ENCODE results near the gene TSPAN14.

TSPAN14 gene

DNA sequence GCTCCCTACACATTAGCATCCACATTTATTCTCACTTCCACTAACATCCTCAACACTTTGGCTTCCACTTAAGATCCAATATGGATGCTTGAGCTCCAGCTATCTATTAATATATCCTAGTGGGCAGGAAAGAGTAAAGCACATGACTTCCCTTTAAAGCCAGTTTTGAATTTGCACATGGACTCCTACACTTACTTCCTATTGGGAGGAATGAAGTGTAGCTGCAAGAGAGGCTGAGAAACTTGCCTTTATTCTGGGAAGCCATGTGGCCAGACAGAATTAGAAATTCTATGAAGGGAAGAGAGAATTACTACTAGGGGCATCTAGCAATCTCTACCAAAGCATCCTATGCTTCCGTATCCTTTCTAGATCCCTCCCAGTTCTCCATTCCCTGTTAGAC is 3.0 kb upstream of the TSPAN14 start:
- Histone ChIP-seq H3K36me3 (ENCODE audit: insufficient read depth, low read length) (no peaks in the 10 kb centered on the region; the same call in 1 of the 2 replicates), H3K9ac (ENCODE audit: low read length) (no peak overlapping the region), H3K9me2 (ENCODE audit: low read depth, low read length) (no peaks in the 10 kb centered on the region), H3K79me2 (ENCODE audit: insufficient read depth, low read length) (peaks cover 9% of the 10 kb centered on the region), H2AFZ (ENCODE audit: low read length) (no peak overlapping the region), H3K4me2 (ENCODE audit: low read length) (no peak overlapping the region), H4K20me1 (ENCODE audit: insufficient read depth, low read length) (no peaks in the 10 kb centered on the region), H3K27ac (ENCODE audit: low read depth, low read length, poor library complexity, severe bottlenecking) (no peak overlapping the region), H3K4me3 (ENCODE audit: low read depth, low read length, poor library complexity, severe bottlenecking) (no peak overlapping the region), H3F3A (ENCODE audit: insufficient read depth, low read length) (no peaks in the 10 kb centered on the region; the same call in 1 of the 2 replicates), H3K27me3 (ENCODE audit: insufficient read depth, low read length) (peaks cover 3% of the 10 kb centered on the region; the same call in 1 of the 2 replicates), H3K4me1 (ENCODE audit: insufficient read depth, low read length, severe bottlenecking) (peaks cover 15% of the 10 kb centered on the region), H3K9me3 (ENCODE audit: low read length) (no peaks in the 10 kb centered on the region)
- no peak for TF ChIP-seq EZH2 (IDR thresholded peaks at IDR 0.05; ENCODE audit: borderline replicate concordance, low read length)
- TF ChIP-seq, protein P1, sequence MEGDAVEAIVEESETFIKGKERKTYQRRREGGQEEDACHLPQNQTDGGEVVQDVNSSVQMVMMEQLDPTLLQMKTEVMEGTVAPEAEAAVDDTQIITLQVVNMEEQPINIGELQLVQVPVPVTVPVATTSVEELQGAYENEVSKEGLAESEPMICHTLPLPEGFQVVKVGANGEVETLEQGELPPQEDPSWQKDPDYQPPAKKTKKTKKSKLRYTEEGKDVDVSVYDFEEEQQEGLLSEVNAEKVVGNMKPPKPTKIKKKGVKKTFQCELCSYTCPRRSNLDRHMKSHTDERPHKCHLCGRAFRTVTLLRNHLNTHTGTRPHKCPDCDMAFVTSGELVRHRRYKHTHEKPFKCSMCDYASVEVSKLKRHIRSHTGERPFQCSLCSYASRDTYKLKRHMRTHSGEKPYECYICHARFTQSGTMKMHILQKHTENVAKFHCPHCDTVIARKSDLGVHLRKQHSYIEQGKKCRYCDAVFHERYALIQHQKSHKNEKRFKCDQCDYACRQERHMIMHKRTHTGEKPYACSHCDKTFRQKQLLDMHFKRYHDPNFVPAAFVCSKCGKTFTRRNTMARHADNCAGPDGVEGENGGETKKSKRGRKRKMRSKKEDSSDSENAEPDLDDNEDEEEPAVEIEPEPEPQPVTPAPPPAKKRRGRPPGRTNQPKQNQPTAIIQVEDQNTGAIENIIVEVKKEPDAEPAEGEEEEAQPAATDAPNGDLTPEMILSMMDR (IDR thresholded peaks at IDR 0.05; ENCODE audit: low read length) = no peak

DNA sequence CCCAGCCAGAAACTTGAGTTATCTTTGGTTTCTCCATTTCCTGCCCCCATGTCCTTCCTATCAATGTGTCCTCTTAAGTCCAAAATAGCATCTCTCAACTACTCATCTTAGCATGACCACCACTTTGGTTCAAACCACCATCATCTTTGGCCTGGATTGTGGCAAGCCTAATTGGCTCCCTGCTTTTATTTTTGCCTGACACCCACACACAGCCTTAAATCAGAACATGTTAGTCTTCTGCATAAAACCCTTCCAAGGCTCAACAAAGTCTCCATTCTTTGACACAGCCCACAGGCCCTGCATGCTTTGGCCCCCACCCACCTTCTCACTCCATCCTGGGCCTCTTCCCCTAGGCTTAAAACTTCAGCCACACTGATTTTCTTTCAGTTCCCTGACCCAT is 2.0 kb upstream of the TSPAN14 start:
- Histone ChIP-seq H3K27ac (ENCODE audit: low read depth, low read length, poor library complexity, severe bottlenecking) (no peak overlapping the region), H3K9me2 (ENCODE audit: low read depth, low read length) (no peaks in the 10 kb centered on the region)

DNA sequence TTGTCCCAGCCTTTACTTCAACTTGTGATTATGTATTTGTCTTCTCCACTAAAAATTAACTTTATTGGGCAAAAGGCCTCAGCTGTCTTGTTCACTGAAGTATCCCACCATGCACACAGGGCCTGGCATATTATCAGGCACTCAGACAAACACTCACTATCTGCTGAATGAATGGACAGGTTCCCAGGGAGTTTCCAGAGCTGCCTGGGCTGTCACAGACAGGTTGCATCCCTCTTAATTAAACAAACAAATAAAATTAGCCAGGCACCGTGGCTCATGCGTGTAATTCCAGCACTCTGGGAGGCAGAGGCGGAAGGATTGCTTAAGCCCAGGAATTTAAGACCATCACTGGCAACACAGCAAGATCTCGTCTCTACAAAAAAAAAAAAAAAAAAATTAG is 1.5 kb upstream of the TSPAN14 start:
- TF ChIP-seq EZH2 (IDR thresholded peaks at IDR 0.05; ENCODE audit: borderline replicate concordance, low read length) = no peak
- TF ChIP-seq, protein P1 (IDR thresholded peaks at IDR 0.05; ENCODE audit: low read length) = no peak
- Histone ChIP-seq H3K27ac (ENCODE audit: low read depth, low read length, poor library complexity, severe bottlenecking) (no peak overlapping the region), H3K4me1 (ENCODE audit: insufficient read depth, low read length, severe bottlenecking) (peaks cover 25% of the 10 kb centered on the region), H4K20me1 (ENCODE audit: insufficient read depth, low read length) (no peaks in the 10 kb centered on the region), H3K9me2 (ENCODE audit: low read depth, low read length) (no peaks in the 10 kb centered on the region), H3K9me3 (ENCODE audit: low read length) (no peaks in the 10 kb centered on the region), H3K4me3 (ENCODE audit: low read depth, low read length, poor library complexity, severe bottlenecking) (no peak overlapping the region), H3K27me3 (ENCODE audit: insufficient read depth, low read length) (peaks cover 3% of the 10 kb centered on the region; the same call in 1 of the 2 replicates), H3F3A (ENCODE audit: insufficient read depth, low read length) (no peaks in the 10 kb centered on the region; the same call in 1 of the 2 replicates), H3K79me2 (ENCODE audit: insufficient read depth, low read length) (peaks cover 24% of the 10 kb centered on the region), H3K4me2 (ENCODE audit: low read length) (no peak overlapping the region), H2AFZ (ENCODE audit: low read length) (no peak overlapping the region), H3K9ac (ENCODE audit: low read length) (no peak overlapping the region), H3K36me3 (ENCODE audit: insufficient read depth, low read length) (no peaks in the 10 kb centered on the region; the same call in 1 of the 2 replicates)

More for the DNA sequence above, 2.0 kb upstream of the TSPAN14 start:
- Histone ChIP-seq H3F3A (ENCODE audit: insufficient read depth, low read length) (no peaks in the 10 kb centered on the region; the same call in 1 of the 2 replicates), H3K79me2 (ENCODE audit: insufficient read depth, low read length) (peaks cover 18% of the 10 kb centered on the region), H3K9me3 (ENCODE audit: low read length) (no peaks in the 10 kb centered on the region), H3K9ac (ENCODE audit: low read length) (no peak overlapping the region), H3K27me3 (ENCODE audit: insufficient read depth, low read length) (peaks cover 3% of the 10 kb centered on the region; the same call in 1 of the 2 replicates), H3K4me2 (ENCODE audit: low read length) (no peak overlapping the region), H2AFZ (ENCODE audit: low read length) (no peak overlapping the region), H3K36me3 (ENCODE audit: insufficient read depth, low read length) (no peaks in the 10 kb centered on the region; the same call in 1 of the 2 replicates), H3K4me1 (ENCODE audit: insufficient read depth, low read length, severe bottlenecking) (peaks cover 21% of the 10 kb centered on the region), H4K20me1 (ENCODE audit: insufficient read depth, low read length) (no peaks in the 10 kb centered on the region), H3K4me3 (ENCODE audit: low read depth, low read length, poor library complexity, severe bottlenecking) (no peak overlapping the region)
- TF ChIP-seq, protein P1 (IDR thresholded peaks at IDR 0.05; ENCODE audit: low read length) = no peak
- TF ChIP-seq EZH2 (IDR thresholded peaks at IDR 0.05; ENCODE audit: borderline replicate concordance, low read length) = no peak

Data from OCI-LY1 (cell line).